Mesothelial cell of epicardium (in vitro differentiated cells): Measurements from ENCODE around the gene CD72. TPM values are rescaled to one million over a fixed set of nuclear protein-coding genes. Genes with fewer than 3 reads are reported as not detected.

Experiments used
- DNase-seq, 2 experiments: peaks; one replicate each; pipeline ENCODE4 v3.0.0; 2021; ENCODE audit warnings: low spot score in 2 of 2; ENCODE audit not compliant: unreplicated experiment in 2 of 2
- H3K27ac Mint-ChIP-seq: 2 replicates; pipeline ENCODE4 v1.8.0; 2021; ENCODE audit warnings: mixed read lengths
- H3K27me3 Mint-ChIP-seq: 2 replicates; pipeline ENCODE4 v1.8.0; 2021; ENCODE audit warnings: low read depth, mixed read lengths
- H3K36me3 Mint-ChIP-seq: 2 replicates; pipeline ENCODE4 v1.8.0; 2021; ENCODE audit warnings: mixed read lengths
- H3K4me1 Mint-ChIP-seq: 2 replicates; pipeline ENCODE4 v1.8.0; 2021; ENCODE audit warnings: mixed read lengths
- H3K4me3 Mint-ChIP-seq: 2 replicates; pipeline ENCODE4 v1.8.0; 2021; ENCODE audit warnings: mild to moderate bottlenecking, moderate library complexity, mixed read lengths
- H3K9me3 Mint-ChIP-seq: 2 replicates; pipeline ENCODE4 v1.8.0; 2021; ENCODE audit warnings: mixed read lengths
- total RNA-seq: library from RNA; stranded (reverse); gene quantifications from 3 replicates; pipeline ENCODE4 v1.2.1, GENCODE V29; 2021
- TF ChIP-seq, protein P1 (sequence below): fragments of 200-600 bp; sonication (generic); IDR thresholded peaks from one replicate; pipeline ENCODE4 v1.5.0; 2021; ENCODE audit warnings: antibody characterized with exemption; ENCODE audit not compliant: unreplicated experiment

The CD72 gene
- total RNA-seq, 1 donor from 2014 or later, result 4.2 TPM

DNA sequence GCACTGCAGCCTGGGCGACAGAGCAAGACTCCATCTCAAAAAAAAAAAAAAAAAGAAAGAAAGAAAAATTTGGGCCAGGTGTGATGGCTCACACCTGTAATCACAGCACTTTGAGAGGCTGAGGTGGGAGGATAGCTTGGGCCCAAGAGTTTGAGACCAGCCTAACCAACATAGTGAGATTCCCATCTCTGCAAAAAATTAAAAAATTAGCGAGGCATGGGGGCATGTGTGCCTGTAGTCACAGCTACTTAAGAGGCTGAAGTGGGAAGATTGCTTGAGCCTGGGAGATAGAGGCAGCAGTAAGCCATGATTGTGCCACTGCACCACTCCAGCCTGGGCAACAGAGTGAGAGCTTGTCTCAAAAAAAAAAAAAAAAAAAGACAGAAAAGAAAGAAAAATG lies 35.4 kb upstream of the CD72 start:
- no peak overlapping the region for H3K4me3 Mint-ChIP-seq
- H3K27ac Mint-ChIP-seq, result no peak overlapping the region
- no peak for DNase-seq
- peaks cover 3% of the 10 kb centered on the region for H3K27me3 Mint-ChIP-seq
- no peaks in the 10 kb centered on the region for H3K9me3 Mint-ChIP-seq
- peaks cover 15% of the 10 kb centered on the region for H3K4me1 Mint-ChIP-seq
- no peaks in the 10 kb centered on the region for H3K36me3 Mint-ChIP-seq
- TF ChIP-seq, protein P1, sequence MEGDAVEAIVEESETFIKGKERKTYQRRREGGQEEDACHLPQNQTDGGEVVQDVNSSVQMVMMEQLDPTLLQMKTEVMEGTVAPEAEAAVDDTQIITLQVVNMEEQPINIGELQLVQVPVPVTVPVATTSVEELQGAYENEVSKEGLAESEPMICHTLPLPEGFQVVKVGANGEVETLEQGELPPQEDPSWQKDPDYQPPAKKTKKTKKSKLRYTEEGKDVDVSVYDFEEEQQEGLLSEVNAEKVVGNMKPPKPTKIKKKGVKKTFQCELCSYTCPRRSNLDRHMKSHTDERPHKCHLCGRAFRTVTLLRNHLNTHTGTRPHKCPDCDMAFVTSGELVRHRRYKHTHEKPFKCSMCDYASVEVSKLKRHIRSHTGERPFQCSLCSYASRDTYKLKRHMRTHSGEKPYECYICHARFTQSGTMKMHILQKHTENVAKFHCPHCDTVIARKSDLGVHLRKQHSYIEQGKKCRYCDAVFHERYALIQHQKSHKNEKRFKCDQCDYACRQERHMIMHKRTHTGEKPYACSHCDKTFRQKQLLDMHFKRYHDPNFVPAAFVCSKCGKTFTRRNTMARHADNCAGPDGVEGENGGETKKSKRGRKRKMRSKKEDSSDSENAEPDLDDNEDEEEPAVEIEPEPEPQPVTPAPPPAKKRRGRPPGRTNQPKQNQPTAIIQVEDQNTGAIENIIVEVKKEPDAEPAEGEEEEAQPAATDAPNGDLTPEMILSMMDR, result no peak

DNA sequence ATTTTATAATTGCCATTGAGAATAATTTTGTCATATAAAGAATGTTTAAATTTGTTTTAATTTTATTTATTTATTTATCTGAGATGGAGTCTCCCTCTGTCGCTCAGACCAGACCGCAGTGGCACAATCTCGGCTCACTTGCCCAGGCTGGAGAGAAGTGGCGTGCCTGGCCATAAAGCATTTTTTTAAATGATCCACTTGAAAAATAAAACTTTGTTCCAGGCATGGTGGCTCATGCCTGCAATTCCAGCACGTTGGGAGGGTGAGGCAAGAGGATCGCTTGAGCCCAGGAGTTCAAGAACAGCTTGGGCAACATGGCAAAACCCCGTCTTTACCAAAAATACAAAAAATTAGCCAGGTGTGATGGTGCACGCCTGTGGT lies 34.6 kb upstream of the CD72 start:
- peaks cover under 1% of the 10 kb centered on the region for H3K27me3 Mint-ChIP-seq
- H3K36me3 Mint-ChIP-seq, result no peaks in the 10 kb centered on the region
- no peak overlapping the region for H3K4me3 Mint-ChIP-seq
- no peaks in the 10 kb centered on the region for H3K9me3 Mint-ChIP-seq
- peaks cover 18% of the 10 kb centered on the region for H3K4me1 Mint-ChIP-seq
- no peak overlapping the region for H3K27ac Mint-ChIP-seq
- no peak for DNase-seq
- TF ChIP-seq, protein P1, result no peak

DNA sequence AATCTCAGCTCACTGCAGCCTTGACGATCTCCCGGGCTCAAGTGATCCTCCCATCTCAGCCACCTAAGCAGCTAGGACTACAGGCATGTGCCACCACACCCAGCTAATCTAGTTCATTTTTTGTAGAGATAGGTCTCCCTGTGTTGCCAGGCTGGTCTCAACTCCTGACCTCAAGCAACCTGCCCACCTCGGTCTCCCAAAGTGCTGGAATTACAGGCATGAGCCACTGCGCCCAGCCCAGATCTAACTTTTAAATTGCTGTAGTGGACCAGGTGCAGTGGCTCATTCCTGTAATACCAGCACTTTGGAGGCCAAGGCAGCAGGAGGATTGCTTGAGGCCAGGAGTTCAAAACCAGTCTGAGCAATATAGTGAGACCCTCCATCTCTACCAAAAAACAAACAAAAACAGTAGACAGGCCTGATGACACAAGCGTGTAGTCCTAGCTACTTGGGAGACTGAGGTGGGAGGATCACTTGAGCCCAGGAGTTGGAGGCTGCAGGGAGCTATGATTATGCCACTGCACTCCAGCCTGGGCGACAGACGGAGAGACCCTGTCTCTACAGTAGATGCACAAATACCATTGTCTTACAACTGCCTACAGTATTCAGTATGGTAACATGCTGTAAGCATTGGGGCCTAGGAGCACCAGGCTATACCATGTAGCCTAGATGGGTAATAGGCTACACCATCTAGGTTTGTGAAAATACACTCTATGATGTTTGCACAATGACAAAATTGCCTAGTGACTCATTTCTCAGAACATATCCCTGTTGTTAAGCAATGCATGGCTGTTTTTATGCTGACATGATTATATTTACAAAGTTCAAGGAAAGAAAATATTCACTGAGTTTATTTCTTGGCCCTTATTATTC lies 34.0 kb upstream of the CD72 start:
- DNase-seq, result no peak

DNA sequence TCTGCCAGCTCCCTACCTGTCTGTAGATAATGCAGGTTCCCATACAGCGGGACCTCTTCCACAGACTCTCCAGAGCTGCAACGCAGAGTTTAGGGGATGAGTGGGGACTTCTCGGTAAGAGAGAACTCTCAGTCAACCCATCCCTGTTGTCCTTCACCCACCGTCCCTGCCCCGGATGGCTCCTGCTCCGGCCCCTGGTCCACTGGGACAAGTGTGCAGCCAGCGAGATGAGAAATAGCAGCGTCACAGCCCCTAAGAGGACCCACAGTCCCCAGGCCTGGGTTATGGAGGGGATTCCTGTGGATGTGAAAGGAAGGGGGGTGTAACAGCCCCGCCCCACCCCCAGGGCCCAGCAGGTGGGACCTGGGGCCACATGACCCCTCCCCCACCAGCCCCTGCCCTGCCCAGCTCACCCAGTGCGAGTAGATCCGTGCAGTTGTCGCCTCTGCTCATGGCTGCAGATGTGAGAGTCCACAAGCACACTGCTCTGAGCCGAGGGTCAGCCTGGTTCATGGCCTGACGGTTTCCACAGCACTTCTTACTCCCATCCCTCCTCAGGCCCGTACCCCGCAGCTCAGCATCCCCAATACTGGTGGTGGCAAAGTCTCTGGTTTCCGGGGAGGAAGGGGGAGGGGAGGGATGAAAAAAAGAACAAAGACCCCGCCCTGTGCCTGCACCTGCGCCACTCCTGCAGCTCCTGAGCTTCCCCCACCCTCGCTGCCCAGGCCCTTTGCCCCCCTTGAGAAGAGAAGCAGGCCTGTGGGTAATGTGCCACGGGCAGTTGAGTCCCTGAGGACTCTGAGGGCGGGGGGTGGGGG lies 32.3 kb upstream of the CD72 start, which contains the start of gene SIT1:
Gene SIT1, minus strand, starts transcription at position 591 of the 818 bp plus-strand sequence. Its CDS starts 78 bp downstream, at position 513.
- Mint-ChIP-seq H3K4me1 (peaks cover 11% of the 10 kb centered on the region), H3K27me3 (no peaks in the 10 kb centered on the region), H3K36me3 (no peaks in the 10 kb centered on the region), H3K9me3 (no peaks in the 10 kb centered on the region), H3K27ac (no peak within 1 kb of the TSS), H3K4me3 (no peak within 1 kb of the TSS)
- TF ChIP-seq, protein P1, result no peak
- no peak for DNase-seq

More for the DNA sequence above, 34.0 kb upstream of the CD72 start:
- no peaks in the 10 kb centered on the region for H3K36me3 Mint-ChIP-seq
- H3K4me3 Mint-ChIP-seq, result no peak overlapping the region
- H3K27me3 Mint-ChIP-seq, result no peaks in the 10 kb centered on the region
- no peaks in the 10 kb centered on the region for H3K9me3 Mint-ChIP-seq
- peaks cover 19% of the 10 kb centered on the region for H3K4me1 Mint-ChIP-seq
- H3K27ac Mint-ChIP-seq, result no peak overlapping the region
- TF ChIP-seq, protein P1, result no peak

DNA sequence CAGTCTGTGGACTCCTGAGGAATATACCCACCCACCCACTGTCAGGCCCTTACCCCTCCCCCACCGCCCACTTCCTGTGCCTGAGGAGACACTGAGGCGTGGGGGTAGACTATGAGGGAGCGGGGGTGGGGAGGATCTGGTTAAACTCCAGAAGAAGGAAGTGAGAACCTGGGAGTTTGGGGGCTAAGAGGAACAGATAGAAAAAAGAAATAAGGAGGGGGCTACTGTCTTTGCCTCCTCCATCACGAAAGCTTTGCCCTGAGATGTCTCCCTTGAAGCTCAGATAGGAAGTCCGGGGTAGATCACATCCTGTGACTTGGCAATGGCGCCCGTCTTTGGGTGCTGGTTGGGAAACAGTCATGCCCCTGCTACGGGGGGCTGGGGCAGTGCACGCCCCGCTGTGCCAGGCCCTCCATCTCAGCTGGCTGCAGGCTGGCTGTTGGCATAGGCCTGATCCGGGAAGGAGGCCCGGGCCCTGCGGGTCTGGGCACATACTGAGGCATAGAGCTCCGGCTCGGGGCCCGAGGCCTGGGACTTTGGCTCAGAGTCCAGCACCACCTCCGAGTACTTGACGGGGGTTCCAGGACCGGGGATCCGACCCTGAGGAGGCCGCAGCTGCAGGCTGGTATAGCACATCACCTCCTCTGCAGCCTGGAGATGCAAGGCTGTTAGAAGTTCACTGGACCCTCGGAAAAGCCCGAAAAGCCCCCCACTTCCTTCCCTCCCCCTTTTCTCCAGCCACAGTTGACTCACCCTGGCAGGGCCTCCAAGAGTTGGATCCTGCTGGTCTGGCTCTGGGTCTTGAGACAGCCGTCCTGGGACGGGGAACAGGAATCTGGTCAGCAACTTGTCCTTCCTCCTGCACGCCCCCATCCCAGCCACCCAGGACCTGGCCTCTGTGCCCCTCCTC lies 31.5 kb upstream of the CD72 start:
- H3K36me3 Mint-ChIP-seq, result no peaks in the 10 kb centered on the region
- DNase-seq, result no peak
- no peaks in the 10 kb centered on the region for H3K27me3 Mint-ChIP-seq
- H3K27ac Mint-ChIP-seq, result no peak overlapping the region
- H3K9me3 Mint-ChIP-seq, result no peaks in the 10 kb centered on the region
- peaks cover 13% of the 10 kb centered on the region for H3K4me1 Mint-ChIP-seq
- no peak overlapping the region for H3K4me3 Mint-ChIP-seq
- TF ChIP-seq, protein P1, result no peak
